SU-DHL-6 (cell line): Measurements from ENCODE around the gene CENPS.

Experiments
- H2AFZ ChIP-seq: fragments of 200-600 bp; sonication (generic); 2 replicates; pipeline ENCODE4 v1.6.1; 2014; ENCODE audit warnings: low read depth, mild to moderate bottlenecking, moderate library complexity, mixed read lengths, antibody characterized with exemption, low read length; ENCODE audit not compliant: severe bottlenecking
- H3F3A ChIP-seq: fragments of 200-600 bp; shearing (Covaris generic); 2 replicates; pipeline ENCODE4 v1.6.0; 2016; ENCODE audit warnings: antibody characterized with exemption, mild to moderate bottlenecking; ENCODE audit not compliant: insufficient read depth
- H3K27ac ChIP-seq: fragments of 200-600 bp; sonication (generic); 2 replicates; pipeline ENCODE4 v1.5.1; 2016; ENCODE audit warnings: low read depth, mild to moderate bottlenecking, low read length, moderate library complexity, mixed read lengths
- H3K27me3 ChIP-seq: fragments of 200-600 bp; sonication (generic), shearing (Covaris generic); 2 replicates; pipeline ENCODE4 v1.6.0; 2014; ENCODE audit warnings: mild to moderate bottlenecking, low read length
- H3K36me3 ChIP-seq: fragments of 200-600 bp; sonication (generic); 2 replicates; pipeline ENCODE4 v1.6.1; 2014; ENCODE audit warnings: mild to moderate bottlenecking, low read length, mixed read lengths
- H3K4me2 ChIP-seq: fragments of 300-600, 200-600 bp; shearing (Covaris generic), sonication (generic); 2 replicates; pipeline ENCODE4 v1.6.0; 2014; ENCODE audit warnings: low read length, low read depth, mild to moderate bottlenecking; ENCODE audit not compliant: poor library complexity, severe bottlenecking
- H3K4me3 ChIP-seq: fragments of 200-600 bp; sonication (generic); 2 replicates; pipeline ENCODE4 v1.5.1; 2014; ENCODE audit warnings: antibody characterized with exemption, low read length, mild to moderate bottlenecking, mixed read lengths; ENCODE audit not compliant: insufficient read depth, poor library complexity, severe bottlenecking
- H3K79me2 ChIP-seq: fragments of 200-600 bp; sonication (generic); 2 replicates; pipeline ENCODE4 v1.6.1; 2014; ENCODE audit warnings: mild to moderate bottlenecking, low read length, moderate library complexity; ENCODE audit not compliant: insufficient read depth
- H3K9ac ChIP-seq: fragments of 200-600 bp; sonication (generic); 2 replicates; pipeline ENCODE4 v1.7.0; 2014; ENCODE audit warnings: mild to moderate bottlenecking, low read length
- H3K9me2 ChIP-seq: fragments of 200-600 bp; sonication (generic); replicated peaks from 2 replicates; pipeline ENCODE4 v1.6.1; 2014; ENCODE audit warnings: low read length; ENCODE audit not compliant: insufficient read depth
- H3K9me3 ChIP-seq: fragments of 200-600 bp; sonication (generic); 2 replicates; pipeline ENCODE4 v1.6.1; 2014; ENCODE audit warnings: low read length, mixed read lengths; ENCODE audit not compliant: insufficient read depth
- H4K20me1 ChIP-seq: fragments of 200-600 bp; sonication (generic); 2 replicates; pipeline ENCODE4 v1.6.1; 2014; ENCODE audit warnings: low read depth, mild to moderate bottlenecking, antibody characterized with exemption, low read length, moderate library complexity, mixed read lengths
- CTCF ChIP-seq: fragments of 200-600 bp; sonication (generic); IDR thresholded peaks from one replicate; pipeline ENCODE4 v1.5.1; 2017; ENCODE audit warnings: antibody characterized with exemption, mild to moderate bottlenecking, low read length, moderate library complexity; ENCODE audit not compliant: insufficient read depth, poor library complexity, severe bottlenecking
- EZH2phosphoT487 ChIP-seq: fragments of 200-600 bp; sonication (generic), shearing (Covaris generic); conservative IDR thresholded peaks from 2 replicates; pipeline ENCODE4 v1.6.1; 2018; ENCODE audit warnings: mild to moderate bottlenecking, antibody characterized with exemption, low read length, moderate library complexity, mixed read lengths

Gene CENPS

DNA sequence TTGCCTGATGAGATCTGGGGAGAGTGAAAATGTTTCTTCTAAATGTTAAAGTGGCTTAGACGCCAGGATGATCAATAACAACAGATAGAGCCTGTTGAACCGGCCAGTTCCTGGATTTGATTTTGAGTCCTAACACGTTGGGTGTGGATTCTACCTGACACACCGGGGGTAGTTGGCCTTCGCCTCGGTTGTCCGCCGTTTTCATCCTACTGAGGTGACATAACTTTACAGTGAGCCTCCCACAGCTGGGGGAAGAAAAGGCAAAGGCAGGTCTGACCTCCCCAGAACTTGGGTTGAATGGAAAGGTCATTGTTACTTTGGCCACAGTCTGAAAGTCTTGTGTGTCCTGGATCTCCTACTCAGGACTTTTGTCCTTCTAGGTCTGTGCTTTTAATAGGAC lies 30.2 kb upstream of the CENPS start:
- no peaks in the 10 kb centered on the region for H3F3A ChIP-seq
- peaks cover 27% of the 10 kb centered on the region for H3K79me2 ChIP-seq
- no peaks in the 10 kb centered on the region for H4K20me1 ChIP-seq
- no peaks in the 10 kb centered on the region for H3K27me3 ChIP-seq
- no peak overlapping the region for H2AFZ ChIP-seq
- no peaks in the 10 kb centered on the region for H3K9me2 ChIP-seq
- TF ChIP-seq EZH2phosphoT487 (no peak), CTCF (no peak)
- H3K4me2 ChIP-seq = peak overlapping the region; percentile 86
- H3K9me3 ChIP-seq = no peaks in the 10 kb centered on the region
- peak overlapping the region; percentile 80 for H3K9ac ChIP-seq
- H3K4me3 ChIP-seq = peak overlapping the region; percentile 59
- no peak overlapping the region for H3K27ac ChIP-seq
- 0 out of 2 replicates have a peak, but pooled peaks cover 12% of the 10 kb centered on the region for H3K36me3 ChIP-seq

- no peak overlapping the region for H3K4me2 ChIP-seq
- no peaks in the 10 kb centered on the region for H4K20me1 ChIP-seq
- no peak for TF ChIP-seq EZH2phosphoT487
- no peak for TF ChIP-seq CTCF
- no peak overlapping the region for H3K9ac ChIP-seq
- H3K27ac ChIP-seq = no peak overlapping the region
- H3K79me2 ChIP-seq = peaks cover 27% of the 10 kb centered on the region
- 0 out of 2 replicates have a peak, but pooled peaks cover 12% of the 10 kb centered on the region for H3K36me3 ChIP-seq
- H3F3A ChIP-seq = no peaks in the 10 kb centered on the region
- H2AFZ ChIP-seq = no peak overlapping the region
- no peak overlapping the region for H3K4me3 ChIP-seq
- no peaks in the 10 kb centered on the region for H3K9me2 ChIP-seq
- H3K9me3 ChIP-seq = no peaks in the 10 kb centered on the region
- H3K27me3 ChIP-seq = no peaks in the 10 kb centered on the region
Measured at GRCh38 chr1:10401281-10401680, 29.0 kb upstream of the CENPS start.

DNA sequence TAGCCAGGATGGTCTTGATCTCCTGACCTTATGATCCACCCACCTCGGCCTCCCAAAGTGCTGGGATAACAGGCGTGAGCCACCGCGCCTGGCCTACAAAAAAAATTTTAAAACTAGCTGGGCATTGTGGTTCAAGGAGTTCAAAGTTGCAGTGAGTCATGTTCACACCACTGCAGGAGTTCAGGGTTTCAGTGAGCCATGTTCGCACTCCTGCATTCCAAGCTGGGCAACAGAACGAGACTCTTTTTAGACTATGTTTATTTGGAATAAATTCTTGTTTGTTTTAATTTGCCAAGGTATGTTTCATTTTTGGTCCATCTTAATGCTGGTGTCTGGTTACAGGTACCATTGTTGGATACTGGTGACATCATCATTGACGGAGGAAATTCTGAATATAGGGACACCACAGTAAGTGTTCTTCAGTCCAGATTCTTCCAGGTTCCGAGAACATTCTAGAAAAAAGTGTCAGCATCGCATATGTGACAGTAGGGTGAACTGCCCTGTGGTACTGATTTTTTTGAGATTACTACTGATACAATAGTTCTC lies 27.4 kb upstream of the CENPS start:
- no peaks in the 10 kb centered on the region for H3K27me3 ChIP-seq
- no peaks in the 10 kb centered on the region for H3F3A ChIP-seq
- H3K36me3 ChIP-seq = 0 out of 2 replicates have a peak, but pooled peaks cover 12% of the 10 kb centered on the region

More for the DNA sequence above, 27.4 kb upstream of the CENPS start:
- H3K9me2 ChIP-seq = no peaks in the 10 kb centered on the region
- no peak overlapping the region for H3K4me3 ChIP-seq
- no peak overlapping the region for H3K9ac ChIP-seq
- H3K79me2 ChIP-seq = peaks cover 27% of the 10 kb centered on the region
- no peak overlapping the region for H3K27ac ChIP-seq
- no peak for TF ChIP-seq EZH2phosphoT487
- no peak for TF ChIP-seq CTCF
- no peaks in the 10 kb centered on the region for H4K20me1 ChIP-seq
- H2AFZ ChIP-seq = no peak overlapping the region
- no peak overlapping the region for H3K4me2 ChIP-seq
- no peaks in the 10 kb centered on the region for H3K9me3 ChIP-seq
